Measurements from ENCODE around the gene DET1. TPM values are rescaled to one million over a fixed set of nuclear protein-coding genes. Genes with fewer than 3 reads are reported as not detected.
"Not testable (repeated sequence)": the region's sequence is repeated elsewhere in the genome, so short reads cannot be mapped to it uniquely, and the experiment has no call there.

The DET1 gene
- total RNA-seq, 1 donor from 2014 or later: 3.2 TPM

GRCh38 chr15:88479169-88479568 lies 67.3 kb downstream of the DET1 start:
- no peak for FAIRE-seq
- Histone ChIP-seq H3K4me3 (ENCODE audit: low read depth, low read length) (no peak overlapping the region), H3K36me3 (ENCODE audit: control insufficient read depth, insufficient read depth, low read length) (peaks cover 6% of the 10 kb centered on the region), H3K27me3 (ENCODE audit: control insufficient read depth, insufficient read depth, low read length) (no peaks in the 10 kb centered on the region)
- TF ChIP-seq, protein P1, sequence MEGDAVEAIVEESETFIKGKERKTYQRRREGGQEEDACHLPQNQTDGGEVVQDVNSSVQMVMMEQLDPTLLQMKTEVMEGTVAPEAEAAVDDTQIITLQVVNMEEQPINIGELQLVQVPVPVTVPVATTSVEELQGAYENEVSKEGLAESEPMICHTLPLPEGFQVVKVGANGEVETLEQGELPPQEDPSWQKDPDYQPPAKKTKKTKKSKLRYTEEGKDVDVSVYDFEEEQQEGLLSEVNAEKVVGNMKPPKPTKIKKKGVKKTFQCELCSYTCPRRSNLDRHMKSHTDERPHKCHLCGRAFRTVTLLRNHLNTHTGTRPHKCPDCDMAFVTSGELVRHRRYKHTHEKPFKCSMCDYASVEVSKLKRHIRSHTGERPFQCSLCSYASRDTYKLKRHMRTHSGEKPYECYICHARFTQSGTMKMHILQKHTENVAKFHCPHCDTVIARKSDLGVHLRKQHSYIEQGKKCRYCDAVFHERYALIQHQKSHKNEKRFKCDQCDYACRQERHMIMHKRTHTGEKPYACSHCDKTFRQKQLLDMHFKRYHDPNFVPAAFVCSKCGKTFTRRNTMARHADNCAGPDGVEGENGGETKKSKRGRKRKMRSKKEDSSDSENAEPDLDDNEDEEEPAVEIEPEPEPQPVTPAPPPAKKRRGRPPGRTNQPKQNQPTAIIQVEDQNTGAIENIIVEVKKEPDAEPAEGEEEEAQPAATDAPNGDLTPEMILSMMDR (IDR thresholded peaks at IDR 0.05; ENCODE audit: insufficient read depth, low read length, severe bottlenecking): no peak
- no peak for DNase-seq (ENCODE audit: low read depth)

- FAIRE-seq (no peak), DNase-seq (ENCODE audit: low read depth) (no peak)
- H3K4me3 ChIP-seq (ENCODE audit: low read depth, low read length): no peak overlapping the region
- peaks cover 6% of the 10 kb centered on the region for H3K36me3 ChIP-seq (ENCODE audit: control insufficient read depth, insufficient read depth, low read length)
- no peaks in the 10 kb centered on the region for H3K27me3 ChIP-seq (ENCODE audit: control insufficient read depth, insufficient read depth, low read length)
- TF ChIP-seq, protein P1 (IDR thresholded peaks at IDR 0.05; ENCODE audit: insufficient read depth, low read length, severe bottlenecking): no peak
Observed at GRCh38 chr15:88477904-88478303, 68.6 kb downstream of the DET1 start.

DNA sequence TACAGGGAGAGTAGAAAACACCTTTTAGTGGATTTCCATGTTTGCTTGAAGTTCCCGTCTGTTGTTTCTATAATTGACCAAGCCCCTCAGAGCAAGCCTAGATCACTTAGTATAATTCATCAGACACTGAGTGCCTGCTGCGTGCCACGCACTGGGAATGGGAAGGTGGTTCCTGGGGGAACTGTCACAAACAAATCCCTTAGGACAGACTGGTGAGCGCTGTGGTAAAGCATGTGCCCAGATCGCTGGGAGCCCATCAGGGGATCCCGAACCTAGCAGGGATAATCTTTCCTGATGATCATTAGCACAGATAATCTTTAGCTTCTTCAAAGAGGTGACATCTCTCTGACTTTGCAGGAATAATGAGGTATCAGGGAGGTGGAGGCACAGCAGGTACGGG lies 69.4 kb downstream of the DET1 start:
- H3K36me3 ChIP-seq (ENCODE audit: control insufficient read depth, insufficient read depth, low read length): peaks cover 6% of the 10 kb centered on the region
- FAIRE-seq: no peak
- no peaks in the 10 kb centered on the region for H3K27me3 ChIP-seq (ENCODE audit: control insufficient read depth, insufficient read depth, low read length)
- DNase-seq (ENCODE audit: low read depth): no peak
- TF ChIP-seq, protein P1 (IDR thresholded peaks at IDR 0.05; ENCODE audit: insufficient read depth, low read length, severe bottlenecking): no peak
- no peak overlapping the region for H3K4me3 ChIP-seq (ENCODE audit: low read depth, low read length)

DNA sequence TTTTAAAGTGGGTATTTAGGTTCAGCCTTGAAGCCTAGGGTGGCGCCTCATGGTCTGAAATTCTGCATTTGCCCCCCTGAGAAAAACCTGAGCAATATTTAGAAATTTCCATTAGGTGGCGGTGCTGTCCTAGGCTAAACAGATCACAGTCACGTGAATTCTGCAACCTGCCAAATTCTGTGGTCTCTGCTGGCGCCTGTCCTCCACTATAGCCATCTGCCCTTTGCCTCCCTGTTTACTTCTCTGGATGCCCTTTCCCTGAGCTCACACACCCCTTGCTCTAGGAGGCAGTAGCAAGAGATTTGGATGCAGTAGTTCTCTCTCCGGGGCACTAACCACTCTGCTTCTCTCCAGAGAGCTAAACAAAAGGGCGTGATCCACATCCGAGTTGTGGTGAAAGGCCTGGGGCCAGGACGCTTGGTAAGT lies 69.8 kb downstream of the DET1 start:
- Histone ChIP-seq H3K27me3 (ENCODE audit: control insufficient read depth, insufficient read depth, low read length) (no peaks in the 10 kb centered on the region), H3K36me3 (ENCODE audit: control insufficient read depth, insufficient read depth, low read length) (peaks cover 6% of the 10 kb centered on the region), H3K4me3 (ENCODE audit: low read depth, low read length) (no peak overlapping the region)
- DNase-seq (ENCODE audit: low read depth): peak; percentile 31
- FAIRE-seq: no peak
- TF ChIP-seq, protein P1 (IDR thresholded peaks at IDR 0.05; ENCODE audit: insufficient read depth, low read length, severe bottlenecking): peak; percentile 50

GRCh38 chr15:88473661-88474293 lies 72.7 kb downstream of the DET1 start:
- not testable (repeated sequence) for H3K4me3 ChIP-seq (ENCODE audit: low read depth, low read length); H3K27me3 ChIP-seq (ENCODE audit: control insufficient read depth, insufficient read depth, low read length); H3K36me3 ChIP-seq (ENCODE audit: control insufficient read depth, insufficient read depth, low read length); FAIRE-seq; DNase-seq (ENCODE audit: low read depth)

DNA sequence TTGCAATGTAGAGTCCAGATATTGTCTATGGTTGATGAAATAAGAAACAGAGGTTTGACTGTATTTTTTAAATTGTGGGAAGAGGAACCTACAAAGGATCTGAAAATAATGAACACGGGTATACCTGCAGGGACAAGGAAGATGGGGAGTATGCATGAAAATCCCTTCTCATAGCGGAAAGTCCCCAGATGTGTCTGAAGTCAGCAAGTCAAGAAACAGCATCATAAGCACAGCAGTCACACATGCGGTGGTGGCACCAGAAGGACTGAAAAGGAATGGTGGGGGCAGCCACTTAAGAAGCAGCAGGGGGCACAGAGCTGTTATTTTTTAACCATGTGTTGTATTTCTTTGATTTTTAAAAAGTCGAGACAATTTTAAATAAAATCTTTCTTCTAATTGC lies 74.3 kb downstream of the DET1 start:
- H3K36me3 ChIP-seq (ENCODE audit: control insufficient read depth, insufficient read depth, low read length): peaks cover 2% of the 10 kb centered on the region
- DNase-seq (ENCODE audit: low read depth) (no peak), FAIRE-seq (no peak)
- H3K4me3 ChIP-seq (ENCODE audit: low read depth, low read length): no peak overlapping the region
- H3K27me3 ChIP-seq (ENCODE audit: control insufficient read depth, insufficient read depth, low read length): no peaks in the 10 kb centered on the region
- TF ChIP-seq, protein P1 (IDR thresholded peaks at IDR 0.05; ENCODE audit: insufficient read depth, low read length, severe bottlenecking): no peak
